Measurements from ENCODE around the gene EDAR. TPM values are rescaled to one million over a fixed set of nuclear protein-coding genes. Genes with fewer than 3 reads are reported as not detected.

Gene EDAR
- total RNA-seq, 2 experiments from 2014 or later = 0.14 to 0.23 TPM

Other genes with a start within 250 kb of the EDAR start
- 1 to 10 TPM; 8.0 to 8.4 TPM for gene CCDC138, start 202.4 kb downstream of the EDAR start, total RNA-seq
- gene SH3RF3, start 140.0 kb upstream of the EDAR start, total RNA-seq = under 1 TPM; 0.31 to 0.36 TPM